GM19455 (cell line): ENCODE measurements around the gene ARHGAP27.
"Not testable (repeated sequence)": the region's sequence is repeated elsewhere in the genome, so short reads cannot be mapped to it uniquely, and the experiment has no call there.

Experiments
- ATAC-seq: cut with Tn5 transposase; IDR thresholded peaks from one replicate; pipeline ENCODE4 v1.9.1; 2021; ENCODE audit not compliant: unreplicated experiment

ARHGAP27 gene

GRCh38 chr17:45366691-45367090, 66.0 kb downstream of the ARHGAP27 start:
- no peak for ATAC-seq

DNA sequence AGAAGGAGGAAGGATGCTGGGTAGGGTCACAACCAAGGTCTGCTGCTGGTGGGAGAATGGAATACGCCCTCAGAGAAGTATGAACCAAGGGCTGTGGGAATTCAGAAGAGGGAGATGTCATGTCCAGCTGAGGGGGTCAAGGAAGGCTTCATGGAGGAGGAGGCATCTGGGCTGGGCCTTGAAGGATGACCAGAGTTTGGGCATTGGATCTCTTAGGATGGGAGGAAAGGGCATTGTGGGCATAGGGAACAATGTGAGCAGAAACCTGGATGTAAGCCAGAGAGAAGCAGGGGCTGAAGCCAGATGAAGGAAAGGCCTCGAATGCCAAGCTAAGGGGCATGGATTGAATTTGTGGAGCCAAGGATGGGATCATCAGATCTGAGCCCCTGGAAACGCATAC, 66.6 kb downstream of the ARHGAP27 start:
- ATAC-seq, result no peak

GRCh38 chr17:45364531-45365390, 67.9 kb downstream of the ARHGAP27 start:
- ATAC-seq, result no peak

GRCh38 chr17:45363498-45363897, 69.2 kb downstream of the ARHGAP27 start:
- ATAC-seq, result no peak

- ATAC-seq, result no peak
Observed at GRCh38 chr17:45361976-45362375, 70.7 kb downstream of the ARHGAP27 start.

- no peak for ATAC-seq
Observed at GRCh38 chr17:45361451-45361850, 71.2 kb downstream of the ARHGAP27 start.

GRCh38 chr17:45357364-45357997, 75.2 kb downstream of the ARHGAP27 start:
- ATAC-seq, result no peak

- no peak for ATAC-seq
Observed at GRCh38 chr17:45355087-45355486, 77.6 kb downstream of the ARHGAP27 start.

DNA sequence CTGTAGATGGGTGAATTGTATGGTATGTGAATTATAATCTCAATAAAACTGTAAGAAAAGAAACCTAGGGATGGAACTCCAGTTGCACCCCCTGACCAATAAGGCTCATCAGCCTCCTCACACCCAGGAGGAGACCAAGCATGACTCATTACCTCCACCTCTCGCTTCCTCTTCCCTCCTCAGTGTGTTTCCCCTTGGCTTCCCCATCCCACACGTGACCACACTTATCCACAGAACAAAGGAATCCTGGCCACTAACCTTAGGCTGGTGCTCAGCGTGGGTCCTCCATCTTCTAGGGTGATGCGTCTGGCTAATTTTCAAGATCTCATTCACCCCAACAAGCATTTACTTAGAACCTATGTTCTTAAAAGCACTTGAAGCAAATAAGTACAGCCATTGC, 79.6 kb downstream of the ARHGAP27 start:
- no peak for ATAC-seq

DNA sequence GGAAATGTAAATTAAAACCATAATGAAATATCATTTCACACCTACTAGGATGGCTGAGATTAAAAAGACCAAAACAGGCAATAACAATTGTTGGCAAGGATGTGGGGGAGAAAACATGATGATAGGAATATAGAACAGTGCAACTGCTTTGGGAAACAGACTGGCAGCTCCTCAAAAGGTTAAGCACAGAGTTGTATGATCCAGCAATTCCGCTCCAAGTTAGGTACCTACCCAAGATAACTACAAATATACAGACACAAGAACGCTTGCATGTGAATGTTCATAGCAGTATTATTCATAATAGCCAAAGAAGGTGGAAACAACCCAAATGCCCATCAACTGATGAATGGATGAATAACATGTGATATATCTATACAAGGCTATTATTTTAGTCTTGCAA, 80.8 kb downstream of the ARHGAP27 start:
- ATAC-seq, result no peak

GRCh38 chr17:45347444-45347843, 85.2 kb downstream of the ARHGAP27 start:
- ATAC-seq, result no peak

GRCh38 chr17:45346216-45347015, 86.3 kb downstream of the ARHGAP27 start:
- no peak for ATAC-seq

- ATAC-seq, result no peak
Observed at GRCh38 chr17:45345554-45346215, 87.0 kb downstream of the ARHGAP27 start.

DNA sequence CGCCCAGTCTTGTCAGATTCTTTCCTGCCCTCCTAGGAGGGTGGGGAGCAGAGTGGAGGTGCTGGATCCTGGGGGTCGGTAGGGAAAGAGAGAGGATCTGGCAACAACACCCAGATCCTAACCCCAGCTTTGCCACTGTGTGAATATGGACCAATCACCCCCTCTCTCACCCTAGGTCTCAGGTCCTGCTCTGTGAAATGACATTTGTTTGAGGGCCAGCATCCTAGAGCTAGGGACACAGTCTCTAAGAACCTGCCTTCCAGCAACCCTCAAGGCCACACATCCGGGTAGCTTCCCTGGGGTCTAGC, 87.5 kb downstream of the ARHGAP27 start:
- ATAC-seq, result no peak

GRCh38 chr17:45343967-45344664, 88.6 kb downstream of the ARHGAP27 start:
- ATAC-seq, result not testable (repeated sequence)
